Muscle of leg (tissue), 11 donors: ENCODE measurements around the gene RAB19. TPM values are rescaled to one million over a fixed set of nuclear protein-coding genes. Genes with fewer than 3 reads are reported as not detected.

Experiments
- DNase-seq: peaks from one replicate; pipeline ENCODE4 v3.0.0; 2013
- H3K27ac ChIP-seq: one replicate; pipeline ENCODE4 v1.5.1; 2013; ENCODE audit warnings: mild to moderate bottlenecking, low read length, control low read depth
- H3K27me3 ChIP-seq: one replicate; pipeline ENCODE4 v1.6.1; 2013; ENCODE audit warnings: low read length; ENCODE audit not compliant: control insufficient read depth, insufficient read depth
- H3K36me3 ChIP-seq: one replicate; pipeline ENCODE4 v1.6.1; 2013; ENCODE audit warnings: low read length; ENCODE audit not compliant: control insufficient read depth, insufficient read depth
- H3K4me1 ChIP-seq: one replicate; pipeline ENCODE4 v1.6.1; 2013; ENCODE audit warnings: low read length; ENCODE audit not compliant: control insufficient read depth, insufficient read depth
- H3K4me3 ChIP-seq: one replicate; pipeline ENCODE4 v1.5.1; 2013; ENCODE audit warnings: low read length, control low read depth
- H3K9me3 ChIP-seq: replicated peaks from 2 replicates; pipeline ENCODE4 v1.6.1; 2013; ENCODE audit warnings: low read depth, low read length; ENCODE audit not compliant: control insufficient read depth
- WGBS: methylation state at CpG from one replicate; pipeline ENCODE4 v1.1.5; 2013; ENCODE audit warnings: missing lambda C conversion rate; ENCODE audit not compliant: insufficient coverage; 5-methylcytosine and 5-hydroxymethylcytosine counted together
- polyA plus RNA-seq, 8 donors: library from polyadenylated mRNA; unstranded; fragments of 120-200 nt; gene quantifications; one replicate each; pipeline versions ENCODE4 v1.2.1 to v1.2.3, GENCODE V29; 2013; ENCODE audit warnings: inconsistent platforms in 1 of 8, low replicate concordance in 1 of 8; ENCODE audit not compliant: insufficient read length in 8 of 8, insufficient read depth in 1 of 8
- total RNA-seq: library from RNA; stranded (reverse); fragments of 120-200 nt; gene quantifications from one replicate; pipeline ENCODE4 v1.2.4, GENCODE V29; 2013

The RAB19 gene
- total and polyA plus RNA-seq, 9 donors, result not detected

DNA sequence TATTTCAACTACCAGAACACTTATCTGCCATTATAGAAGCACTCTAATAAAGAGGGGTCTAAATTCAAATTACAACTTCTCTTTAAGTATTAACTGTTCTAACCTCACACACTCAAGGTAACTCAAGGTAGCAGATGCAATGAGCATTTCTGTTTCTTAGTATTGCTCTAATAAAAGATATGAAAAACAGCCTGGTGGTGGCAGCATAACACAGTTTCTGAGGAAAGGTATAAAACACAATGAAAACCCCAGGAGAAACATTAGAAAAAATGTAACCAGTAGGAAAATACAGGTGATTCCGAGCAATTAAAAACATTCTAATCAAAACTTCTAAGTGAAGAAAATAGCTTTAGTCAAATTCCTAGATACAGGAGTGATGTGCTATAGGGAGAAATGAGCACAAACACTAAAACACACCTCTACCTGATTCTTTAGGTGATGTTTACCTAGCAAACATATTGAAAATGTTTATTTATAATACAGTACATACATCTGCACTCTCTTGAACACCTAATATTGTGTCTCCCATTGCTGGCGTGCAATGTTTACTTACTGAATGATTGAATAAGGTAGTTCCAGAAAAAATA, 72.0 kb downstream of the RAB19 start:
- H3K4me1 ChIP-seq, result peaks cover 6% of the 10 kb centered on the region
- WGBS, result no CpG with 5 or more reads among the region's 2 CpGs
- DNase-seq, result peak; percentile 51
- H3K27me3 ChIP-seq, result no peaks in the 10 kb centered on the region
- no peak overlapping the region for H3K4me3 ChIP-seq
- H3K36me3 ChIP-seq, result peaks cover 5% of the 10 kb centered on the region
- H3K27ac ChIP-seq, result no peak overlapping the region
- no peaks in the 10 kb centered on the region for H3K9me3 ChIP-seq

DNA sequence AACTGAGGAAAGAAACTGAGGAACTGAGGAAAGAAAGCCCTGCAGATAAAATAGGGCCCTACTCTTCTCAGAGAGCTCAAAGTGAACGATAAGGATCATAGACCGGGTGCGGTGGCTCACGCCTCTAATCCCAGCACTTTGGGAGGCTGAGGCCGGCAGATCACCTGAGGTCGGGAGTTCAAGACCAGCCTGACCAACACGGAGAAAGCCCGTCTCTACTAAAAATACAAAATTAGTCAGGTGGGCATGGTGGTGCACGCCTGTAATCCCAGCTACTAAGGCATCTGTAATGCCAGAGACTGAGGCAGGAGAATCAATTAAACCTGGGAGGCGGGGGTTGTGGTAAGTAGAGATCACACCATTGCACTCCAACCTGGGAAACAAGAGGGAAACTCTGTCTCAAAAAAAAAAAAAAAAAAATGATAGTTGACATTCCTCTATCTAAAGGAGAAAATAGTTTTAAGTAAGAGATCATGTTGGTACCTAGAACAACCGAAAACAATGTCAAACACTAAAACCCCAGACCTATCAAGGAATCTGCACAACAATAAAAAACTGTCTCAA, 72.9 kb downstream of the RAB19 start:
- Histone ChIP-seq H3K4me3 (no peak overlapping the region), H3K27ac (no peak overlapping the region), H3K9me3 (no peaks in the 10 kb centered on the region), H3K4me1 (peaks cover 6% of the 10 kb centered on the region), H3K27me3 (no peaks in the 10 kb centered on the region), H3K36me3 (no peaks in the 10 kb centered on the region)
- DNase-seq, result no peak
- 85% methylated on average over 5 of the region's 11 CpGs for WGBS

Other genes with a start within 250 kb of the RAB19 start
- 7.4 TPM for gene KDM7A, start 227.1 kb upstream of the RAB19 start, total RNA-seq
- 1 to 10 TPM; 6.0 to 7.6 (median 6.6) TPM for gene KDM7A, start 227.1 kb upstream of the RAB19 start, polyA plus RNA-seq
- gene SLC37A3, start 5.5 kb upstream of the RAB19 start, total RNA-seq, result 33.8 TPM
- 10 to 100 TPM; 25.2 to 41.2 (median 32.9) TPM for gene SLC37A3, start 5.5 kb upstream of the RAB19 start, polyA plus RNA-seq
- 69.1 TPM for gene MKRN1, start 75.4 kb downstream of the RAB19 start, total RNA-seq
- gene MKRN1, start 75.4 kb downstream of the RAB19 start, polyA plus RNA-seq, result 10 to 100 TPM; 75.8 to 87.3 (median 79.1) TPM
- gene DENND2A, start 236.8 kb downstream of the RAB19 start, total RNA-seq, result 23.9 TPM
- gene DENND2A, start 236.8 kb downstream of the RAB19 start, polyA plus RNA-seq, result 10 to 100 TPM; 43.0 to 72.2 (median 50.3) TPM